OCI-LY3 (cell line): ENCODE results near the gene CYP4F11.
"Not testable (repeated sequence)": the region's sequence is repeated elsewhere in the genome, so short reads cannot be mapped to it uniquely, and the experiment has no call there.

Experiments used
- H2AFZ ChIP-seq: fragments of 200-600, 300-600 bp; shearing (Covaris generic); 2 replicates; pipeline ENCODE4 v1.6.0; 2014; ENCODE audit warnings: antibody characterized with exemption, low read depth, low read length
- H3K27ac ChIP-seq: fragments of 200-600, 300-600 bp; sonication (generic); 2 replicates; pipeline ENCODE4 v1.5.1; 2014; ENCODE audit warnings: mild to moderate bottlenecking, low read length, moderate library complexity, mixed read lengths
- H3K27me3 ChIP-seq: fragments of 200-600, 300-600 bp; sonication (generic); 2 replicates; pipeline ENCODE4 v1.6.1; 2014; ENCODE audit warnings: low read depth, low read length, mixed read lengths
- H3K36me3 ChIP-seq: fragments of 200-600, 300-600 bp; sonication (generic); replicated peaks from 2 replicates; pipeline ENCODE3; 2014; ENCODE audit warnings: low read depth, low read length, mixed read lengths
- H3K4me1 ChIP-seq: fragments of 300-600, 200-600 bp; sonication (generic); 2 replicates; pipeline ENCODE4 v1.6.1; 2014; ENCODE audit warnings: low read length, mixed read lengths
- H3K4me2 ChIP-seq: fragments of 200-600, 300-600 bp; sonication (generic); 2 replicates; pipeline ENCODE4 v1.6.1; 2014; ENCODE audit warnings: low read length, mixed read lengths
- H3K4me3 ChIP-seq: fragments of 300-600, 200-600 bp; sonication (generic); 2 replicates; pipeline ENCODE4 v1.5.1; 2014; ENCODE audit warnings: antibody characterized with exemption, mild to moderate bottlenecking, low read length, moderate library complexity
- H3K79me2 ChIP-seq: fragments of 300-600, 200-600 bp; shearing (Covaris generic); 2 replicates; pipeline ENCODE4 v1.6.1; 2014; ENCODE audit warnings: mild to moderate bottlenecking, low read length, mixed read lengths
- H3K9ac ChIP-seq: fragments of 300-600, 200-600 bp; shearing (Covaris generic); 2 replicates; pipeline ENCODE4 v1.6.0; 2014; ENCODE audit warnings: mild to moderate bottlenecking, low read length, moderate library complexity
- H3K9me3 ChIP-seq: fragments of 200-600, 300-600 bp; shearing (Covaris generic); 2 replicates; pipeline ENCODE4 v1.6.1; 2014; ENCODE audit warnings: low read length, mixed read lengths; ENCODE audit not compliant: insufficient read depth
- H4K20me1 ChIP-seq: fragments of 200-600, 300-600 bp; sonication (generic); 2 replicates; pipeline ENCODE4 v1.6.1; 2016; ENCODE audit warnings: low read length, mixed read lengths; ENCODE audit not compliant: insufficient read depth
- CTCF ChIP-seq: fragments of 200-600, 300-600 bp; sonication (generic); IDR thresholded peaks from 2 replicates; pipeline ENCODE4 v1.5.1; 2014; ENCODE audit warnings: antibody characterized with exemption, low read length, low read depth
- EZH2phosphoT487 ChIP-seq: fragments of 200-600 bp; shearing (Covaris generic); IDR thresholded peaks from 2 replicates; pipeline ENCODE4 v1.6.1; 2018; ENCODE audit warnings: antibody characterized with exemption, mixed run types, low read depth

The CYP4F11 gene

GRCh38 chr19:15893477-15893876 lies 40.9 kb downstream of the CYP4F11 start:
- no peak overlapping the region for H3K4me3 ChIP-seq
- TF ChIP-seq EZH2phosphoT487 (no peak), CTCF (no peak)
- H2AFZ ChIP-seq = no peak overlapping the region
- no peaks in the 10 kb centered on the region for H3K4me1 ChIP-seq
- no peaks in the 10 kb centered on the region for H3K9me3 ChIP-seq
- H4K20me1 ChIP-seq = no peaks in the 10 kb centered on the region
- H3K36me3 ChIP-seq = no peaks in the 10 kb centered on the region
- peaks cover 11% of the 10 kb centered on the region; the same call in 1 of the 2 replicates for H3K27me3 ChIP-seq
- H3K79me2 ChIP-seq = no peaks in the 10 kb centered on the region
- no peak overlapping the region for H3K9ac ChIP-seq
- no peak overlapping the region for H3K27ac ChIP-seq
- H3K4me2 ChIP-seq = no peak overlapping the region

GRCh38 chr19:15892012-15892411 lies 42.3 kb downstream of the CYP4F11 start:
- Histone ChIP-seq H3K27ac (no peak overlapping the region), H3K27me3 (peaks cover 11% of the 10 kb centered on the region; the same call in 1 of the 2 replicates), H3K4me1 (no peaks in the 10 kb centered on the region), H4K20me1 (no peaks in the 10 kb centered on the region), H2AFZ (no peak overlapping the region), H3K36me3 (no peaks in the 10 kb centered on the region), H3K4me3 (no peak overlapping the region), H3K9me3 (no peaks in the 10 kb centered on the region), H3K9ac (no peak overlapping the region), H3K79me2 (no peaks in the 10 kb centered on the region), H3K4me2 (no peak overlapping the region)
- TF ChIP-seq CTCF (no peak), EZH2phosphoT487 (no peak)

- H3K4me1 ChIP-seq = no peaks in the 10 kb centered on the region
- H3K79me2 ChIP-seq = no peaks in the 10 kb centered on the region
- no peak overlapping the region for H3K4me2 ChIP-seq
- no peaks in the 10 kb centered on the region for H3K9me3 ChIP-seq
- TF ChIP-seq EZH2phosphoT487 = no peak
- no peak for TF ChIP-seq CTCF
- no peak overlapping the region for H3K27ac ChIP-seq
- H3K9ac ChIP-seq = no peak overlapping the region
- peaks cover 11% of the 10 kb centered on the region; the same call in 1 of the 2 replicates for H3K27me3 ChIP-seq
- H3K4me3 ChIP-seq = no peak overlapping the region
- H3K36me3 ChIP-seq = no peaks in the 10 kb centered on the region
- H4K20me1 ChIP-seq = no peaks in the 10 kb centered on the region
- no peak overlapping the region for H2AFZ ChIP-seq
These were observed 42.9 kb downstream of the CYP4F11 start for GRCh38 chr19:15891434-15891833.

GRCh38 chr19:15889339-15889738 lies 45.0 kb downstream of the CYP4F11 start:
- not testable (repeated sequence) for H4K20me1 ChIP-seq, H2AFZ ChIP-seq, H3K4me2 ChIP-seq, H3K79me2 ChIP-seq, H3K27ac ChIP-seq, H3K36me3 ChIP-seq, H3K9me3 ChIP-seq, H3K4me1 ChIP-seq, H3K4me3 ChIP-seq, H3K9ac ChIP-seq
- H3K27me3 ChIP-seq = peaks cover 17% of the 10 kb centered on the region

- Histone ChIP-seq H3K9me3 (no peaks in the 10 kb centered on the region), H3K79me2 (no peaks in the 10 kb centered on the region), H3K36me3 (no peaks in the 10 kb centered on the region), H3K27me3 (peaks cover 11% of the 10 kb centered on the region), H3K27ac (no peak overlapping the region), H3K4me2 (no peak overlapping the region), H4K20me1 (no peaks in the 10 kb centered on the region), H3K4me3 (no peak overlapping the region), H3K9ac (no peak overlapping the region), H2AFZ (no peak overlapping the region), H3K4me1 (no peaks in the 10 kb centered on the region)
- no peak for TF ChIP-seq CTCF
- no peak for TF ChIP-seq EZH2phosphoT487
These were observed 48.4 kb downstream of the CYP4F11 start for GRCh38 chr19:15885919-15886318.
